Subcutaneous preadipocyte (primary cell): ENCODE data around the gene OR2AP1. TPM values are rescaled to one million over a fixed set of nuclear protein-coding genes. Genes with fewer than 3 reads are reported as not detected.

Experiments used
- total RNA-seq: library from RNA; depleted of rRNA; stranded (reverse); fragments of >200 nt; gene quantifications from 2 replicates; pipeline ENCODE4 v1.2.3, GENCODE V29; 2012

The OR2AP1 gene
- not detected in 2 replicates for total RNA-seq

DNA sequence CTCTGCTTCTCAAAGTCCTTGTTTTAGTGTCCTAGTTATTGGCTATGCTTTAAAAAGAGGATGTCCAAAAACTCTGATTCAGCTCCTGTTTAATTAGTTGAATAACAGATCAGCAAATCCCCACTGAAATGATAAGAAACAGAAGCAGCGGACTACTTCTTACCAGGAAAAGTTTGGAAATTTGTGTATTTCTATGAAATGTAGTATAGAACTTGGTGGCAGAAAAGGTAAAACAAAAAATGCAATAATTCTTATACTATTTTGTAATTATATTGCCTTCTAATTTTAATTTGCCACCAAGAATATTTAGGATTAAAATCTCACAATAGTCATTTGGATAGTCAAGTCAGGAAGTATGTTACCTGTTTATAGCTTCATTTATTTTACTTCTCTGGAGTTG, at the start of gene OR2AP1:
Gene OR2AP1, plus strand, starts transcription at position 301 of the 400 bp plus-strand sequence. CDS start 1,947 bp downstream, outside the sequence.

DNA sequence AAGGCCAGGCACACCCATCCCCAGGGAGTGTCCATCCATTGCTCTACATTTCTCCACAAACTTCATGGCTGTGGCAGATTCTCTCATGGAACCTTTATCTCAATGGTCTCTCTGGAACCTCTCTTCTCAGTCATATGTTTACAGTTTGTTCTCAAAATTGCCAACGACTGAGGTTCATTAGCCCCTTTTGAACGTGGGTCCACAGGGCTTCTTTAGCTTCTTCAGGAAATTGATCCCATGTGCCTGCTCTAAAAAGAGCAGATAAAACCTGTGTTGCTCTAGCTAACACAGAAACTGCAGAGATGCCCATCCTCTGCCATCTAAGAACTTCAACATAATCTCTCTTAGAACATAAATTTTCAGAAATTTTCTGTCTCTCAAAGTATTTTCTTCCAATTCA, 23.0 kb upstream of the OR2AP1 start, which contains the start of gene OR6C4:
Gene OR6C4, plus strand, starts transcription at position 301 of the 400 bp plus-strand sequence. CDS start 1,625 bp downstream, outside the sequence.

Other genes with a start within 250 kb of the OR2AP1 start
- not detected in 2 replicates for gene OR6C3, start 241.7 kb upstream of the OR2AP1 start, total RNA-seq
- not detected in 2 replicates for gene OR6C75, start 209.5 kb upstream of the OR2AP1 start, total RNA-seq
- gene OR6C65, start 171.9 kb upstream of the OR2AP1 start, total RNA-seq, result not detected in 2 replicates
- gene OR6C76, start 146.2 kb upstream of the OR2AP1 start, total RNA-seq, result not detected in 2 replicates
- gene OR6C2, start 128.4 kb upstream of the OR2AP1 start, total RNA-seq, result not detected in 2 replicates
- gene OR6C70, start 102.3 kb upstream of the OR2AP1 start, total RNA-seq, result not detected in 2 replicates
- gene OR6C68, start 80.1 kb upstream of the OR2AP1 start, total RNA-seq, result not detected in 2 replicates
- not detected in 2 replicates for gene OR6C4, start 22.9 kb upstream of the OR2AP1 start, total RNA-seq
- gene OR10P1, start 64.4 kb downstream of the OR2AP1 start, total RNA-seq, result not detected in 2 replicates
- 15.2 and 18.7 TPM in 2 replicates for gene ITGA7, start 135.4 kb downstream of the OR2AP1 start, total RNA-seq
- gene BLOC1S1, start 143.6 kb downstream of the OR2AP1 start, total RNA-seq, result 33.8 and 54.0 TPM in 2 replicates
- gene RDH5, start 147.9 kb downstream of the OR2AP1 start, total RNA-seq, result 59.2 and 70.6 TPM in 2 replicates
- 1,437 and 2,220 TPM in 2 replicates for gene CD63, start 156.5 kb downstream of the OR2AP1 start, total RNA-seq
- 4.0 and 7.0 TPM in 2 replicates for gene GDF11, start 170.7 kb downstream of the OR2AP1 start, total RNA-seq
- 65.5 and 79.0 TPM in 2 replicates for gene SARNP, start 245.3 kb downstream of the OR2AP1 start, total RNA-seq
- 14.3 and 15.6 TPM in 2 replicates for gene ORMDL2, start 245.6 kb downstream of the OR2AP1 start, total RNA-seq